Measurements from ENCODE around the gene ZBTB7A.

ZBTB7A gene

GRCh38 chr19:4067396-4068046 lies 822 bp upstream of the ZBTB7A start:
- no peak for FAIRE-seq

- FAIRE-seq: no peak
Observed at GRCh38 chr19:4066176-4066606, 508 bp downstream of the ZBTB7A start.

- FAIRE-seq: no peak
Observed at GRCh38 chr19:4065430-4066175, 1.1 kb downstream of the ZBTB7A start.

- FAIRE-seq: no peak
Observed at GRCh38 chr19:4064496-4065260, 2.0 kb downstream of the ZBTB7A start.

- no peak for FAIRE-seq
Observed at GRCh38 chr19:4064149-4064495, 2.6 kb downstream of the ZBTB7A start.

- no peak for FAIRE-seq
Observed at GRCh38 chr19:4063369-4064148, 3.1 kb downstream of the ZBTB7A start.

- no peak for FAIRE-seq
Observed at GRCh38 chr19:4062419-4063368, 4.0 kb downstream of the ZBTB7A start.

GRCh38 chr19:4061683-4062418 lies 4.8 kb downstream of the ZBTB7A start:
- FAIRE-seq: no peak

GRCh38 chr19:4061178-4061682 lies 5.5 kb downstream of the ZBTB7A start:
- no peak for FAIRE-seq

GRCh38 chr19:4060621-4061177 lies 6.0 kb downstream of the ZBTB7A start:
- no peak for FAIRE-seq

- no peak for FAIRE-seq
Observed at GRCh38 chr19:4059891-4060620, 6.6 kb downstream of the ZBTB7A start.

GRCh38 chr19:4059453-4059871 lies 7.2 kb downstream of the ZBTB7A start:
- no peak for FAIRE-seq

GRCh38 chr19:4058693-4059452 lies 7.8 kb downstream of the ZBTB7A start:
- FAIRE-seq: no peak

- no peak for FAIRE-seq
Observed at GRCh38 chr19:4057931-4058692, 8.6 kb downstream of the ZBTB7A start.

- no peak for FAIRE-seq
Observed at GRCh38 chr19:4055209-4055552, 11.5 kb downstream of the ZBTB7A start.

- no peak for FAIRE-seq
Observed at GRCh38 chr19:4054441-4055208, 12.1 kb downstream of the ZBTB7A start.

Data from colon (tissue), 2 donors.